ENCODE measurements around the gene ZDHHC21.
"Not testable (repeated sequence)": the region's sequence is repeated elsewhere in the genome, so short reads cannot be mapped to it uniquely, and the experiment has no call there.

Gene ZDHHC21

GRCh38 chr9:14710804-14711203, 17.6 kb upstream of the ZDHHC21 start:
- Histone ChIP-seq H3K27ac (ENCODE audit: low read depth, low read length) (no peak overlapping the region), H3K27me3 (ENCODE audit: control insufficient read depth, insufficient read depth, low read length) (no peaks in the 10 kb centered on the region), H3K9ac (ENCODE audit: low read depth, low read length) (no peak overlapping the region), H3K9me3 (ENCODE audit: control insufficient read depth, insufficient read depth, low read length) (no peaks in the 10 kb centered on the region), H3K4me1 (ENCODE audit: control insufficient read depth, insufficient read depth, low read length) (no peaks in the 10 kb centered on the region), H3K4me3 (ENCODE audit: low read depth, low read length) (no peak overlapping the region), H3K36me3 (ENCODE audit: control insufficient read depth, insufficient read depth, low read length) (no peaks in the 10 kb centered on the region; the same call in 1 of the 2 replicates)

GRCh38 chr9:14706530-14707140, 13.4 kb upstream of the ZDHHC21 start:
- H3K4me1 ChIP-seq (ENCODE audit: control insufficient read depth, insufficient read depth, low read length), result no peaks in the 10 kb centered on the region
- H3K9me3 ChIP-seq (ENCODE audit: control insufficient read depth, insufficient read depth, low read length), result no peaks in the 10 kb centered on the region
- no peaks in the 10 kb centered on the region for H3K27me3 ChIP-seq (ENCODE audit: control insufficient read depth, insufficient read depth, low read length)
- no peak overlapping the region for H3K9ac ChIP-seq (ENCODE audit: low read depth, low read length)
- no peaks in the 10 kb centered on the region for H3K36me3 ChIP-seq (ENCODE audit: control insufficient read depth, insufficient read depth, low read length)
- H3K27ac ChIP-seq (ENCODE audit: low read depth, low read length), result no peak overlapping the region
- no peak overlapping the region for H3K4me3 ChIP-seq (ENCODE audit: low read depth, low read length)

GRCh38 chr9:14705079-14705478, 11.8 kb upstream of the ZDHHC21 start:
- no peaks in the 10 kb centered on the region for H3K27me3 ChIP-seq (ENCODE audit: control insufficient read depth, insufficient read depth, low read length)
- no peak overlapping the region for H3K4me3 ChIP-seq (ENCODE audit: low read depth, low read length)

GRCh38 chr9:14704281-14704680, 11.0 kb upstream of the ZDHHC21 start:
- Histone ChIP-seq H3K36me3 (ENCODE audit: control insufficient read depth, insufficient read depth, low read length) (no peaks in the 10 kb centered on the region), H3K4me1 (ENCODE audit: control insufficient read depth, insufficient read depth, low read length) (no peaks in the 10 kb centered on the region), H3K9ac (ENCODE audit: low read depth, low read length) (no peak overlapping the region), H3K4me3 (ENCODE audit: low read depth, low read length) (no peak overlapping the region), H3K27me3 (ENCODE audit: control insufficient read depth, insufficient read depth, low read length) (no peaks in the 10 kb centered on the region), H3K27ac (ENCODE audit: low read depth, low read length) (no peak overlapping the region), H3K9me3 (ENCODE audit: control insufficient read depth, insufficient read depth, low read length) (no peaks in the 10 kb centered on the region)

More at GRCh38 chr9:14705079-14705478, 11.8 kb upstream of the ZDHHC21 start:
- Histone ChIP-seq H3K9me3 (ENCODE audit: control insufficient read depth, insufficient read depth, low read length) (no peaks in the 10 kb centered on the region), H3K9ac (ENCODE audit: low read depth, low read length) (no peak overlapping the region), H3K36me3 (ENCODE audit: control insufficient read depth, insufficient read depth, low read length) (no peaks in the 10 kb centered on the region), H3K27ac (ENCODE audit: low read depth, low read length) (no peak overlapping the region), H3K4me1 (ENCODE audit: control insufficient read depth, insufficient read depth, low read length) (no peaks in the 10 kb centered on the region)

- Histone ChIP-seq H3K4me3 (ENCODE audit: low read depth, low read length) (no peak overlapping the region), H3K4me1 (ENCODE audit: control insufficient read depth, insufficient read depth, low read length) (no peaks in the 10 kb centered on the region), H3K9ac (ENCODE audit: low read depth, low read length) (no peak overlapping the region), H3K36me3 (ENCODE audit: control insufficient read depth, insufficient read depth, low read length) (no peaks in the 10 kb centered on the region), H3K27me3 (ENCODE audit: control insufficient read depth, insufficient read depth, low read length) (no peaks in the 10 kb centered on the region), H3K9me3 (ENCODE audit: control insufficient read depth, insufficient read depth, low read length) (no peaks in the 10 kb centered on the region), H3K27ac (ENCODE audit: low read depth, low read length) (no peak overlapping the region)
Observed at GRCh38 chr9:14702200-14702720, 9.0 kb upstream of the ZDHHC21 start.

- peak overlapping the region; percentile 89 for H3K4me3 ChIP-seq (ENCODE audit: low read depth, low read length)
- H3K27me3 ChIP-seq (ENCODE audit: control insufficient read depth, insufficient read depth, low read length), result 0 out of 2 replicates have a peak, but pooled peaks cover 6% of the 10 kb centered on the region
- peak overlapping the region; percentile 81 for H3K9ac ChIP-seq (ENCODE audit: low read depth, low read length)
- H3K36me3 ChIP-seq (ENCODE audit: control insufficient read depth, insufficient read depth, low read length), result peaks cover 21% of the 10 kb centered on the region
- H3K4me1 ChIP-seq (ENCODE audit: control insufficient read depth, insufficient read depth, low read length), result peaks cover 11% of the 10 kb centered on the region
- no peaks in the 10 kb centered on the region for H3K9me3 ChIP-seq (ENCODE audit: control insufficient read depth, insufficient read depth, low read length)
- peak overlapping the region; percentile 83 for H3K27ac ChIP-seq (ENCODE audit: low read depth, low read length)
Observed at GRCh38 chr9:14692470-14693250, 572 bp downstream of the ZDHHC21 start.

- 0 out of 2 replicates have a peak, but pooled peaks cover 6% of the 10 kb centered on the region for H3K27me3 ChIP-seq (ENCODE audit: control insufficient read depth, insufficient read depth, low read length)
- no peaks in the 10 kb centered on the region for H3K9me3 ChIP-seq (ENCODE audit: control insufficient read depth, insufficient read depth, low read length)
- peaks cover 11% of the 10 kb centered on the region for H3K4me1 ChIP-seq (ENCODE audit: control insufficient read depth, insufficient read depth, low read length)
- H3K36me3 ChIP-seq (ENCODE audit: control insufficient read depth, insufficient read depth, low read length), result peaks cover 29% of the 10 kb centered on the region
- H3K4me3 ChIP-seq (ENCODE audit: low read depth, low read length), result no peak overlapping the region
- no peak overlapping the region for H3K27ac ChIP-seq (ENCODE audit: low read depth, low read length)
- H3K9ac ChIP-seq (ENCODE audit: low read depth, low read length), result no peak overlapping the region
Observed at GRCh38 chr9:14690948-14691730, 2.1 kb downstream of the ZDHHC21 start.

- Histone ChIP-seq H3K9ac (ENCODE audit: low read depth, low read length) (no peak overlapping the region), H3K27ac (ENCODE audit: low read depth, low read length) (no peak overlapping the region), H3K4me3 (ENCODE audit: low read depth, low read length) (no peak overlapping the region), H3K27me3 (ENCODE audit: control insufficient read depth, insufficient read depth, low read length) (no peaks in the 10 kb centered on the region), H3K4me1 (ENCODE audit: control insufficient read depth, insufficient read depth, low read length) (peaks cover under 1% of the 10 kb centered on the region; the same call in 1 of the 2 replicates), H3K36me3 (ENCODE audit: control insufficient read depth, insufficient read depth, low read length) (peaks cover 29% of the 10 kb centered on the region), H3K9me3 (ENCODE audit: control insufficient read depth, insufficient read depth, low read length) (no peaks in the 10 kb centered on the region)
Observed at GRCh38 chr9:14687042-14687719, 6.1 kb downstream of the ZDHHC21 start.

GRCh38 chr9:14686168-14686567, 7.1 kb downstream of the ZDHHC21 start:
- no peaks in the 10 kb centered on the region for H3K27me3 ChIP-seq (ENCODE audit: control insufficient read depth, insufficient read depth, low read length)
- H3K4me1 ChIP-seq (ENCODE audit: control insufficient read depth, insufficient read depth, low read length), result no peaks in the 10 kb centered on the region; the same call in 1 of the 2 replicates
- no peaks in the 10 kb centered on the region for H3K9me3 ChIP-seq (ENCODE audit: control insufficient read depth, insufficient read depth, low read length)
- no peak overlapping the region for H3K4me3 ChIP-seq (ENCODE audit: low read depth, low read length)
- H3K27ac ChIP-seq (ENCODE audit: low read depth, low read length), result no peak overlapping the region
- no peak overlapping the region for H3K9ac ChIP-seq (ENCODE audit: low read depth, low read length)
- H3K36me3 ChIP-seq (ENCODE audit: control insufficient read depth, insufficient read depth, low read length), result peaks cover 31% of the 10 kb centered on the region

- not testable (repeated sequence) for H3K27me3 ChIP-seq (ENCODE audit: control insufficient read depth, insufficient read depth, low read length); H3K4me3 ChIP-seq (ENCODE audit: low read depth, low read length); H3K9me3 ChIP-seq (ENCODE audit: control insufficient read depth, insufficient read depth, low read length); H3K27ac ChIP-seq (ENCODE audit: low read depth, low read length); H3K36me3 ChIP-seq (ENCODE audit: control insufficient read depth, insufficient read depth, low read length); H3K4me1 ChIP-seq (ENCODE audit: control insufficient read depth, insufficient read depth, low read length); H3K9ac ChIP-seq (ENCODE audit: low read depth, low read length)
Observed at GRCh38 chr9:14682616-14683015, 10.6 kb downstream of the ZDHHC21 start.
